ENCODE measurements around the gene C16orf89. TPM values are rescaled to one million over a fixed set of nuclear protein-coding genes. Genes with fewer than 3 reads are reported as not detected.

C16orf89 gene
- total RNA-seq, 2 experiments from 2014 or later = not detected

DNA sequence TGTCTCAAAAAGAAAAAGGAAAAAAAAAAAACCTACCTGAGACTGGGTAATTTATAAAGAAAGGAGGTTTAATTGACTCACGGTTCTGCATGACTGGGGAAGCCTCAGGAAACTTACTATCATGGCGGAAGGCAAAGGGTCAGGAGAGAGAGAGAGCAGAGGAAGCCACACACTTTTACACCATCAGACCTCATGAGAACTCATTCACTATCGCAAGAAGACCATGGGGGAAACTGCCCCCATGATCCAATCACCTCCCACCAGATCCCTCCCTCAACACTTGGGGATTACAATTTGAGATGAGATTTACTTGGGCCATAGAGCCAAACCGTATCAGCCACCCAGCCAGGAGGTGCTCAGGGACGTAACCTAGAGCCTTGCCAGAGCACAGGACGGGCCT is 52.9 kb downstream of the C16orf89 start:
- TF ChIP-seq, protein P1, sequence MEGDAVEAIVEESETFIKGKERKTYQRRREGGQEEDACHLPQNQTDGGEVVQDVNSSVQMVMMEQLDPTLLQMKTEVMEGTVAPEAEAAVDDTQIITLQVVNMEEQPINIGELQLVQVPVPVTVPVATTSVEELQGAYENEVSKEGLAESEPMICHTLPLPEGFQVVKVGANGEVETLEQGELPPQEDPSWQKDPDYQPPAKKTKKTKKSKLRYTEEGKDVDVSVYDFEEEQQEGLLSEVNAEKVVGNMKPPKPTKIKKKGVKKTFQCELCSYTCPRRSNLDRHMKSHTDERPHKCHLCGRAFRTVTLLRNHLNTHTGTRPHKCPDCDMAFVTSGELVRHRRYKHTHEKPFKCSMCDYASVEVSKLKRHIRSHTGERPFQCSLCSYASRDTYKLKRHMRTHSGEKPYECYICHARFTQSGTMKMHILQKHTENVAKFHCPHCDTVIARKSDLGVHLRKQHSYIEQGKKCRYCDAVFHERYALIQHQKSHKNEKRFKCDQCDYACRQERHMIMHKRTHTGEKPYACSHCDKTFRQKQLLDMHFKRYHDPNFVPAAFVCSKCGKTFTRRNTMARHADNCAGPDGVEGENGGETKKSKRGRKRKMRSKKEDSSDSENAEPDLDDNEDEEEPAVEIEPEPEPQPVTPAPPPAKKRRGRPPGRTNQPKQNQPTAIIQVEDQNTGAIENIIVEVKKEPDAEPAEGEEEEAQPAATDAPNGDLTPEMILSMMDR (IDR thresholded peaks at IDR 0.05) = no peak
- no peak overlapping the region for H3K4me3 ChIP-seq (ENCODE audit: low read length)
- H3K36me3 Mint-ChIP-seq (ENCODE audit: low read depth) = no peaks in the 10 kb centered on the region
- intact Hi-C loops (cut with DNase I, micrococcal nuclease) = no loop called here
- ChIA-PET POLR2A (no interaction called here), CTCF (no interaction called here)
- no peaks in the 10 kb centered on the region for H3K9me3 Mint-ChIP-seq
- no peak overlapping the region for H3K27ac ChIP-seq (ENCODE audit: low read depth in 1 of 2, low read length in 2 of 2)
- no peak overlapping the region for H3K4me3 Mint-ChIP-seq
- H3K27ac Mint-ChIP-seq = no peak overlapping the region
- H3K36me3 ChIP-seq (ENCODE audit: insufficient read depth, low read length) = no peaks in the 10 kb centered on the region
- H3K4me1 ChIP-seq (ENCODE audit: insufficient read depth, low read length) = no peaks in the 10 kb centered on the region
- H3K4me1 Mint-ChIP-seq (ENCODE audit: low read depth) = no peaks in the 10 kb centered on the region
- H3K27me3 ChIP-seq (ENCODE audit: control insufficient read depth in 1 of 2, insufficient read depth in 2 of 2, low read length in 2 of 2) = peaks cover 0 to 7% of the 10 kb centered on the region in 2 experiments
- H3K27me3 Mint-ChIP-seq = peaks cover 18% of the 10 kb centered on the region
- DNase-seq (no peak), ATAC-seq (ENCODE audit: poor library complexity) (no peak)
- peaks cover 0 to 5% of the 10 kb centered on the region in 2 experiments for H3K9me3 ChIP-seq (ENCODE audit: control insufficient read depth in 1 of 2, insufficient read depth in 1 of 2, low read length in 2 of 2)

DNA sequence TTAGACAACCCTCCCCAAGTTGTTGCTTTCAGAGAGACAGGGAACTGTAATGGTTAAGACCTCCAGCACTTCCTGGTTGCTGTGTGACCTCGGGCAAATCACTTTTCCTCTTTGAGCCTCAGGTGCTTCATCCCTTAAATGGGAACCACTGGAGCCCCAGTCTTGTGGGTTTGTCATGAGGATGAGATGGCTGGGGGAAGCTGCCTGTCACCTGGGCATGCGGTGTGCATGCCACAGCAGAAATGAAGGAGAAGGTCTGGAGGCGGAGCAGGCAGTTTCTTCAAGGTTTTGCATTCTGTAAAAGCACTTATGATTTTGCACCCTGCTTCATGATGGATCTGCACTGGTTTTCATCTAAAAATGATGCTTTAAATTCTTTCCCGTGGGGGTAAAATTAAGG is 54.1 kb downstream of the C16orf89 start:
- CTCF ChIA-PET = no interaction called here

DNA sequence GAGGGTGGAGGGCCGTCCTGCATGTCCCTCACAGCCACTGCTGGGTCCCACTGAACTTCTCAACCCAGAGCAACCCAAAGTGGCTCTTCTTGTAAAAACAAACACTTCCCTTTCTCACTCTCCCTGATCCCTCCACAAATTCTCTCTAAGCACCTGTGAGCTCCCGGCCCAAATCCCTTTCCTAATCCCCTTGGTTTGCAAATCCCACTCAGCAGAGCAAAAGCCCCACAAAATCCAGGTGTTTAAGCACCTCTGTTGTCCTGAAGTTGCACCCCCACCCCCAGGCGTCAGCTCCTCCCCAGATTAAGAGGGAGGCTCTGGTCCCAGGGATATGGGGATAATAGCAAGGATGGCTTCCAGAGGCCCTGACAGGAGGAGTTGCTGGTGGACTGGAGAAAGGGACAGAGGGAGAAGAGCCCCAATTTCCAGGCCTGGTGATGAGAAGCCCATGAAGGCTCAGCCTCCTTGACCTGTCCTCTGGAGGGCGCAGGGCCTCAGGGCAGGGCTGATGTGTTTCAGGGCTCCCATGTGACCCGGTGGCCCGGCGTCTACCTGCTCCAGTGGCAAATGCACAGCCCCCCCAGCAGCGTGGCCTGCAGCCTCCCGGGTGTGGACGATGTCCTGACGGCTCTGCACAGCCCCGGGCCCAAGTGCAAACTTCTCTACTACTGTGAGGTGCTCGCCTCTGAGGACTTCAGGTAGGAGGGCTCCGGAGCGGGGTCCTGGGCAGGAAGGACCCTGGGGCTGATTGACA is 55.0 kb downstream of the C16orf89 start:
- intact Hi-C loops (cut with DNase I, micrococcal nuclease) = no loop called here
- TF ChIP-seq, protein P1 (IDR thresholded peaks at IDR 0.05) = no peak
- H3K4me3 Mint-ChIP-seq = no peak overlapping the region
- H3K36me3 ChIP-seq (ENCODE audit: insufficient read depth, low read length) = no peaks in the 10 kb centered on the region
- H3K36me3 Mint-ChIP-seq (ENCODE audit: low read depth) = no peaks in the 10 kb centered on the region
- H3K27me3 ChIP-seq (ENCODE audit: control insufficient read depth in 1 of 2, insufficient read depth in 2 of 2, low read length in 2 of 2) = peaks cover 0 to 7% of the 10 kb centered on the region in 2 experiments
- peaks cover 18% of the 10 kb centered on the region for H3K27me3 Mint-ChIP-seq
- DNase-seq (no peak), ATAC-seq (ENCODE audit: poor library complexity) (no peak)
- no peaks in the 10 kb centered on the region for H3K9me3 ChIP-seq (ENCODE audit: control insufficient read depth in 1 of 2, insufficient read depth in 1 of 2, low read length in 2 of 2)
- H3K4me1 ChIP-seq (ENCODE audit: insufficient read depth, low read length) = no peaks in the 10 kb centered on the region
- no peaks in the 10 kb centered on the region for H3K9me3 Mint-ChIP-seq
- ChIA-PET CTCF (no interaction called here), POLR2A (no interaction called here)
- H3K27ac Mint-ChIP-seq = no peak overlapping the region
- no peak overlapping the region for H3K4me3 ChIP-seq (ENCODE audit: low read length)
- H3K27ac ChIP-seq (ENCODE audit: low read depth in 1 of 2, low read length in 2 of 2) = no peak overlapping the region
- no peaks in the 10 kb centered on the region for H3K4me1 Mint-ChIP-seq (ENCODE audit: low read depth)

More for the DNA sequence above, 54.1 kb downstream of the C16orf89 start:
- H3K4me3 Mint-ChIP-seq = no peak overlapping the region
- POLR2A ChIA-PET = no interaction called here
- intact Hi-C loops (cut with DNase I, micrococcal nuclease) = no loop called here
- TF ChIP-seq, protein P1 (IDR thresholded peaks at IDR 0.05) = no peak
- H3K9me3 Mint-ChIP-seq = no peaks in the 10 kb centered on the region
- H3K27ac Mint-ChIP-seq = no peak overlapping the region
- no peaks in the 10 kb centered on the region for H3K4me1 Mint-ChIP-seq (ENCODE audit: low read depth)
- no peaks in the 10 kb centered on the region for H3K9me3 ChIP-seq (ENCODE audit: control insufficient read depth in 1 of 2, insufficient read depth in 1 of 2, low read length in 2 of 2)
- no peaks in the 10 kb centered on the region for H3K36me3 Mint-ChIP-seq (ENCODE audit: low read depth)
- DNase-seq (no peak), ATAC-seq (ENCODE audit: poor library complexity) (no peak)
- H3K36me3 ChIP-seq (ENCODE audit: insufficient read depth, low read length) = no peaks in the 10 kb centered on the region
- no peak overlapping the region for H3K4me3 ChIP-seq (ENCODE audit: low read length)
- H3K27ac ChIP-seq (ENCODE audit: low read depth in 1 of 2, low read length in 2 of 2) = no peak overlapping the region
- H3K27me3 Mint-ChIP-seq = peaks cover 18% of the 10 kb centered on the region
- H3K4me1 ChIP-seq (ENCODE audit: insufficient read depth, low read length) = no peaks in the 10 kb centered on the region
- H3K27me3 ChIP-seq (ENCODE audit: control insufficient read depth in 1 of 2, insufficient read depth in 2 of 2, low read length in 2 of 2) = peaks cover 0 to 7% of the 10 kb centered on the region in 2 experiments
